GM12878 (cell line): ENCODE results near the gene MRAP2. TPM values are rescaled to one million over a fixed set of nuclear protein-coding genes. Genes with fewer than 3 reads are reported as not detected.

Source experiments
- ATAC-seq: fragments of 200-7000 bp; cut with Tn5 transposase; 3 replicates; pipeline ENCODE4 v1.9.1; 2020; ENCODE audit warnings: mild to moderate bottlenecking, moderate library complexity
- BruUV-seq: library from RNA; stranded (reverse); fragments of 400-500 nt; replicated peaks from 2 replicates; lab custom pipeline; 2021; lab: Mats Ljungman, UMichigan
- CTCF ChIA-PET: fragments of 300-600 bp; sonication (Branson Sonifier 250); formaldehyde crosslinking; extraction: SDS; loops from one replicate; lab custom pipeline; 2021; ENCODE audit warnings: inconsistent platforms; lab: Yijun Ruan, JAX
- POLR2A ChIA-PET: fragments of 350-600 bp; formaldehyde crosslinking; extraction: SDS; loops from one replicate; lab custom pipeline; 2021; ENCODE audit warnings: inconsistent platforms; lab: Charles Lee
- RAD21 ChIA-PET: fragments of 300-600 bp; sonication (Branson Sonifier 250); formaldehyde crosslinking; loops from one replicate; lab custom pipeline; 2023; ENCODE audit warnings: antibody characterized with exemption; ENCODE audit not compliant: unreplicated experiment; lab: Charles Lee
- SMC1A ChIA-PET: fragments of 300-600 bp; sonication (Branson Sonifier 250); formaldehyde crosslinking; loops from one replicate; lab custom pipeline; 2023; ENCODE audit not compliant: unreplicated experiment, uncharacterized antibody; lab: Charles Lee
- DNase-seq: peaks from one replicate; pipeline ENCODE4 v3.0.0-alpha.2; 2011; ENCODE audit warnings: low read depth, low spot score
- FAIRE-seq: peaks from 3 replicates; lab custom pipeline; 2011; peaks lifted over from hg19 to GRCh38; lab: Jason Lieb, UNC
- H2AFZ ChIP-seq: 2 replicates; pipeline ENCODE4 v1.6.0; 2011; ENCODE audit warnings: low read depth, low read length, control low read depth; ENCODE audit not compliant: control insufficient read depth
- H3K27ac ChIP-seq: 2 replicates; pipeline ENCODE4 v1.5.1; 2011; ENCODE audit warnings: control low read depth; ENCODE audit not compliant: control insufficient read depth, insufficient read depth
- H3K27me3 ChIP-seq, 2 experiments: replicated peaks in 1 of 2; 2 replicates each; pipeline versions ENCODE4 v1.6.0 to v1.6.1; 2011; ENCODE audit warnings: low read length in 1 of 2; ENCODE audit not compliant: control insufficient read depth in 2 of 2, insufficient read depth in 2 of 2
- H3K36me3 ChIP-seq, 2 experiments: 2 replicates each; pipeline ENCODE4 v1.5.1; 2011; ENCODE audit warnings: low read length in 1 of 2; ENCODE audit not compliant: control insufficient read depth in 2 of 2, insufficient read depth in 2 of 2
- H3K4me1 ChIP-seq: 2 replicates; pipeline ENCODE4 v1.6.1; 2011; ENCODE audit warnings: mild to moderate bottlenecking, low read length, moderate library complexity, mixed read lengths; ENCODE audit not compliant: control insufficient read depth, insufficient read depth
- H3K4me2 ChIP-seq: 2 replicates; pipeline ENCODE4 v1.6.0; 2011; ENCODE audit warnings: control low read depth; ENCODE audit not compliant: control insufficient read depth, insufficient read depth
- H3K4me3 ChIP-seq: fragments of 200-600 bp; sonication (generic); 2 replicates; pipeline ENCODE4 v1.5.1; 2016
- H3K79me2 ChIP-seq: 2 replicates; pipeline ENCODE4 v1.6.0; 2011; ENCODE audit warnings: low read length; ENCODE audit not compliant: control insufficient read depth, insufficient read depth
- H3K9ac ChIP-seq: 2 replicates; pipeline ENCODE4 v1.8.0; 2011; ENCODE audit warnings: low read length, control low read depth, mixed read lengths; ENCODE audit not compliant: control insufficient read depth, insufficient read depth
- H3K9me3 ChIP-seq: replicated peaks from 3 replicates; pipeline ENCODE4 v1.5.1; 2011; ENCODE audit warnings: mild to moderate bottlenecking, low read length; ENCODE audit not compliant: control insufficient read depth, insufficient read depth
- H4K20me1 ChIP-seq: 2 replicates; pipeline ENCODE4 v1.6.0; 2011; ENCODE audit not compliant: control insufficient read depth, insufficient read depth
- ATF7 ChIP-seq: fragments of 450-650 bp; IDR thresholded peaks from 2 replicates; pipeline ENCODE4 v1.6.1; 2016; ENCODE audit warnings: low read depth, mild to moderate bottlenecking
- CBFB ChIP-seq: IDR thresholded peaks from 2 replicates; pipeline ENCODE4 v1.6.1; 2016; ENCODE audit warnings: antibody characterized with exemption, low read depth
- CEBPB ChIP-seq, 2 experiments: fragments of 150-350 bp in 1 of 2; IDR thresholded peaks; 2 replicates each; pipeline ENCODE4 v1.6.1; 2012 to 2014; ENCODE audit warnings: low read depth in 2 of 2, low read length in 2 of 2, borderline replicate concordance in 1 of 2, inconsistent platforms in 1 of 2
- DPF2 ChIP-seq: fragments of 450-650 bp; IDR thresholded peaks from 2 replicates; pipeline ENCODE4 v1.6.1; 2017; ENCODE audit warnings: mild to moderate bottlenecking
- FOXK2 ChIP-seq: fragments of 450-650 bp; IDR thresholded peaks from 2 replicates; pipeline ENCODE4 v1.6.1; 2017; ENCODE audit warnings: mild to moderate bottlenecking, moderate library complexity
- HCFC1 ChIP-seq: fragments of 150-350 bp; IDR thresholded peaks from 2 replicates; pipeline ENCODE4 v1.6.1; 2014; ENCODE audit warnings: low read length
- KLF5 ChIP-seq: fragments of 450-650 bp; IDR thresholded peaks from 2 replicates; pipeline ENCODE4 v1.6.1; 2014; ENCODE audit warnings: mild to moderate bottlenecking; ENCODE audit not compliant: partially characterized antibody
- NFXL1 ChIP-seq: fragments of 450-650 bp; IDR thresholded peaks from 2 replicates; pipeline ENCODE4 v1.6.1; 2017; ENCODE audit warnings: antibody characterized with exemption, mild to moderate bottlenecking, borderline replicate concordance
- POLR2A ChIP-seq: IDR thresholded peaks from 2 replicates; pipeline ENCODE4 v1.6.1; 2011; ENCODE audit warnings: low read depth, mild to moderate bottlenecking, low read length
- POU2F2 ChIP-seq: IDR thresholded peaks from 3 replicates; pipeline ENCODE4 v1.6.1; 2011; ENCODE audit warnings: low read depth, mild to moderate bottlenecking, low read length, borderline replicate concordance
- RELA ChIP-seq: fragments of 450-650 bp; IDR thresholded peaks from 2 replicates; pipeline ENCODE4 v1.8.0; 2014; ENCODE audit warnings: borderline replicate concordance; ENCODE audit not compliant: partially characterized antibody
- SIN3A ChIP-seq: IDR thresholded peaks from 2 replicates; pipeline ENCODE4 v1.6.1; 2012; ENCODE audit warnings: low read depth, low read length, improper control_type of control experiment
- SREBF2 ChIP-seq: IDR thresholded peaks from 2 replicates; pipeline ENCODE4 v1.6.1; 2012; ENCODE audit warnings: mild to moderate bottlenecking, low read length
- TAF1 ChIP-seq: IDR thresholded peaks from 2 replicates; pipeline ENCODE4 v1.6.1; 2011; ENCODE audit warnings: mild to moderate bottlenecking, low read depth, low read length, borderline replicate concordance
- TCF7 ChIP-seq: IDR thresholded peaks from 2 replicates; pipeline ENCODE4 v1.6.1; 2014; ENCODE audit warnings: antibody characterized with exemption, borderline replicate concordance
- ZBED1 ChIP-seq: IDR thresholded peaks from 2 replicates; pipeline ENCODE4 v1.6.1; 2016; ENCODE audit warnings: borderline replicate concordance
- ZNF217 ChIP-seq: fragments of 450-650 bp; IDR thresholded peaks from 2 replicates; pipeline ENCODE4 v1.6.1; 2017; ENCODE audit warnings: antibody characterized with exemption, mild to moderate bottlenecking
- ZNF24 ChIP-seq: fragments of 450-650 bp; IDR thresholded peaks from 2 replicates; pipeline ENCODE4 v1.6.1; 2017; ENCODE audit warnings: antibody characterized with exemption, mild to moderate bottlenecking
- WGBS: methylation state at CpG from one replicate; pipeline ENCODE4 v1.1.6; 2016; ENCODE audit warnings: low lambda C conversion rate; ENCODE audit not compliant: insufficient replicate concordance, insufficient coverage; ENCODE audit errors: missing lambda C conversion rate; 5-methylcytosine and 5-hydroxymethylcytosine counted together
- in situ Hi-C: fragments of 300-500 bp; cut with MboI; formaldehyde crosslinking; loops from 9 replicates; pipeline ENCODE4 v1.14.3; 2018; ENCODE audit warnings: mixed read lengths
- intact Hi-C: fragments of 100-400 bp; cut with micrococcal nuclease; formaldehyde crosslinking; loops from one replicate; pipeline ENCODE4 v1.14.2; 2022; ENCODE audit not compliant: unreplicated experiment
- polyA plus RNA-seq, 11 experiments: library from polyadenylated mRNA; depleted of rRNA in 4 of 11; unstranded in 6 of 11; stranded (reverse) in 5 of 11; fragments of >200 nt; fragmentation: Nextera tagmentation in 4 of 11; fragmentation: Illumina TruSeq in 1 of 11; extraction: Ambion mirVana in 4 of 11; extraction: Trizol in 1 of 11; gene quantifications; 1 replicate in 1 of 11; 2 replicates in 10 of 11; pipeline versions ENCODE4 v1.2.1 to v1.2.3, GENCODE V29; 2011 to 2016; ENCODE audit warnings: inconsistent platforms in 2 of 11, missing spikeins in 2 of 11, low read depth in 1 of 11
- total RNA-seq, 4 experiments: library from RNA; depleted of rRNA in 3 of 4; stranded (reverse); fragments of >200 nt in 3 of 4; fragmentation: Illumina TruSeq in 1 of 4; extraction: Trizol in 1 of 4; gene quantifications; 2 replicates each; pipeline versions ENCODE4 v1.2.1 to v1.2.3, GENCODE V29; 2013 to 2021
- TF ChIP-seq, protein P1 (sequence below): IDR thresholded peaks from 2 replicates; pipeline ENCODE4 v1.6.1; 2011; ENCODE audit warnings: low read depth, low read length, improper control_type of control experiment, borderline replicate concordance
- TF ChIP-seq, protein P2 (sequence below): fragments of 450-650 bp; IDR thresholded peaks from 2 replicates; pipeline ENCODE4 v1.6.1; 2017; ENCODE audit warnings: mild to moderate bottlenecking

MRAP2 gene
- total and polyA plus RNA-seq, 10 of the 15 experiments (the other 5 are each of a cell fraction or from before 2014, with no cell fraction given), result not detected

DNA sequence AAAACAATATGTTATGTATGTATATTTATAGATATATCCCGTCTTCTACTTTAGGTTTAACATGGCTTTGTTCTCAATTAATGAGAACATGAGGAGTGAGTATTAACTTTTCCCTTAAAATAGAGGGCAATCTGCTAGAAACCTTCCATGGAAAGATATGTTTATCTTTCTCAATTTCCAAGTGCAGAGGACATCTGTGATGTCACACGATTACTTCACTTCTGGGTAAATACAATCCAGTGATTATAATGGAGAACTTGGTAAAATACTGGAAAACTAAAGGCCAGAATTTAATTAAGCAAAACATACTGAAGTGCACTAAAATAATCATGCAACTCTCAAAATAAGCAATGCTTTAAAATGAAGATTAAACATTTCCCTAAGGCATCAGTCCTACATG, 11.9 kb upstream of the MRAP2 start:
- ChIA-PET POLR2A (no interaction called here), CTCF (no interaction called here), RAD21 (no interaction called here), SMC1A (no interaction called here)
- TF ChIP-seq DPF2 (no peak), ZNF24 (no peak), RELA (no peak), NFXL1 (no peak), FOXK2 (no peak), TCF7 (no peak), POLR2A (no peak), SREBF2 (no peak), TAF1 (no peak), CEBPB (IDR thresholded peaks at IDR 0.05; ENCODE audit: borderline replicate concordance in 1 of 2, low read depth in 2 of 2, low read length in 2 of 2) (no peak), POU2F2 (no peak), HCFC1 (no peak), SIN3A (no peak), KLF5 (no peak), ATF7 (no peak), ZNF217 (no peak), ZBED1 (no peak), CBFB (no peak)
- TF ChIP-seq, protein P1, sequence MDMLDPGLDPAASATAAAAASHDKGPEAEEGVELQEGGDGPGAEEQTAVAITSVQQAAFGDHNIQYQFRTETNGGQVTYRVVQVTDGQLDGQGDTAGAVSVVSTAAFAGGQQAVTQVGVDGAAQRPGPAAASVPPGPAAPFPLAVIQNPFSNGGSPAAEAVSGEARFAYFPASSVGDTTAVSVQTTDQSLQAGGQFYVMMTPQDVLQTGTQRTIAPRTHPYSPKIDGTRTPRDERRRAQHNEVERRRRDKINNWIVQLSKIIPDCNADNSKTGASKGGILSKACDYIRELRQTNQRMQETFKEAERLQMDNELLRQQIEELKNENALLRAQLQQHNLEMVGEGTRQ, result no peak
- TF ChIP-seq, protein P2, sequence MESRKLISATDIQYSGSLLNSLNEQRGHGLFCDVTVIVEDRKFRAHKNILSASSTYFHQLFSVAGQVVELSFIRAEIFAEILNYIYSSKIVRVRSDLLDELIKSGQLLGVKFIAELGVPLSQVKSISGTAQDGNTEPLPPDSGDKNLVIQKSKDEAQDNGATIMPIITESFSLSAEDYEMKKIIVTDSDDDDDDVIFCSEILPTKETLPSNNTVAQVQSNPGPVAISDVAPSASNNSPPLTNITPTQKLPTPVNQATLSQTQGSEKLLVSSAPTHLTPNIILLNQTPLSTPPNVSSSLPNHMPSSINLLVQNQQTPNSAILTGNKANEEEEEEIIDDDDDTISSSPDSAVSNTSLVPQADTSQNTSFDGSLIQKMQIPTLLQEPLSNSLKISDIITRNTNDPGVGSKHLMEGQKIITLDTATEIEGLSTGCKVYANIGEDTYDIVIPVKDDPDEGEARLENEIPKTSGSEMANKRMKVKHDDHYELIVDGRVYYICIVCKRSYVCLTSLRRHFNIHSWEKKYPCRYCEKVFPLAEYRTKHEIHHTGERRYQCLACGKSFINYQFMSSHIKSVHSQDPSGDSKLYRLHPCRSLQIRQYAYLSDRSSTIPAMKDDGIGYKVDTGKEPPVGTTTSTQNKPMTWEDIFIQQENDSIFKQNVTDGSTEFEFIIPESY, result no peak
- ATAC-seq (no peak), FAIRE-seq (no peak), DNase-seq (no peak)
- BruUV-seq, result no TSS peak
- 0 out of 2 replicates have a peak, but pooled peaks cover 3% of the 10 kb centered on the region for H3K4me1 ChIP-seq
- intact Hi-C loops (no loop called here), in situ Hi-C loops (no loop called here)
- H3K4me2 ChIP-seq, result no peak overlapping the region
- H3K27ac ChIP-seq, result no peak overlapping the region
- no peaks in the 10 kb centered on the region for H3K9me3 ChIP-seq
- H3K36me3 ChIP-seq, result no peaks in the 10 kb centered on the region
- H2AFZ ChIP-seq, result no peak overlapping the region
- 33% methylated on average over 2 of the region's 2 CpGs for WGBS
- H3K27me3 ChIP-seq, result no peaks in the 10 kb centered on the region
- no peak overlapping the region for H3K9ac ChIP-seq
- no peaks in the 10 kb centered on the region for H3K79me2 ChIP-seq
- no peak overlapping the region for H3K4me3 ChIP-seq
- H4K20me1 ChIP-seq, result no peaks in the 10 kb centered on the region
